Muscle of arm (tissue), 12 donors: ENCODE measurements around the gene KLHL21. TPM values are rescaled to one million over a fixed set of nuclear protein-coding genes. Genes with fewer than 3 reads are reported as not detected.
"Not testable (repeated sequence)": the region's sequence is repeated elsewhere in the genome, so short reads cannot be mapped to it uniquely, and the experiment has no call there.

Experiments
- DNase-seq: peaks from one replicate; pipeline ENCODE4 v3.0.0-alpha.2; 2013
- polyA plus RNA-seq, 12 donors: library from polyadenylated mRNA; unstranded; fragments of 120-200 nt; gene quantifications; one replicate each; pipeline ENCODE4 v1.2.1, GENCODE V29; 2013; ENCODE audit not compliant: insufficient read length in 12 of 12

The KLHL21 gene
- polyA plus RNA-seq, 12 donors, result 15.8 to 55.5 (median 32.1) TPM; not detected in 1

DNA sequence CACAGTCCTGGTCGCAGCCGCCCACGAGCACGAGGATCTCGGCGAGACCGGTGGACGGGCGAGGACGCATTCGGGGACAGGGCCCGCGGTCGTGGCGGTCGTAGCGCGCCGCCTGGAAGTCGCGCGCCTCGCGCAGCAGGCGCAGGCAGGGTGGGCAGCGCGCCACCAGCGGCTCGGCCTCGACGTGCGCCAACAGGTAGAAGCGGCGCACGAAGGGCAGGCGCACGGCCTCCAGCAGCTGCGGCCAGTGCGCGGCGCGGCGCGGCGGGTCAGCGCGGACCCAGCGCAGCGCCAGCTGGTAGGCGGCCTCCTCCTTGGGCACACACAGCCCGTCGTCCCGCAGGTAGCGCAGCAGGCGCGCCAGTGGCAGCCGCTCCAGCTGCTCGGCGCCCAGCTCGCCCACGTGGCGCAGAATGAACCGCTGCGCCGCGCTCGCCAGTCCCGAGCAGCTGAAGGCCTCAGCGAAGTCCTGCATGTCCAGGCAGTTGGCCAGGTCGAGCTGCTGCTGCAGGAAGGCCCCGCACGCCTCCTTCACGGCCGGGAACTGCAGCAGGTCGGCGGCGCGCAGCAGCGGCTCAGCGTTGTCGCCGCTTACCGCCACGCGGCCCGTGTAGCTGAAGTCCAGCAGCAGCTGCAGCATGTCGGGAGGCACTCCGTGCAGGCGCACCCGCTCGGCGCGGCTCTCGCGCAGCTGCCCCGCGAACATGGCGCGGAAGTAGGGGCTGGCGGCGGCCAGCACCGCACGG lies 573 bp downstream of the KLHL21 start:
- no peak for DNase-seq

- no peak for DNase-seq
These were observed 1.4 kb downstream of the KLHL21 start for GRCh38 chr1:6601049-6601922.

DNA sequence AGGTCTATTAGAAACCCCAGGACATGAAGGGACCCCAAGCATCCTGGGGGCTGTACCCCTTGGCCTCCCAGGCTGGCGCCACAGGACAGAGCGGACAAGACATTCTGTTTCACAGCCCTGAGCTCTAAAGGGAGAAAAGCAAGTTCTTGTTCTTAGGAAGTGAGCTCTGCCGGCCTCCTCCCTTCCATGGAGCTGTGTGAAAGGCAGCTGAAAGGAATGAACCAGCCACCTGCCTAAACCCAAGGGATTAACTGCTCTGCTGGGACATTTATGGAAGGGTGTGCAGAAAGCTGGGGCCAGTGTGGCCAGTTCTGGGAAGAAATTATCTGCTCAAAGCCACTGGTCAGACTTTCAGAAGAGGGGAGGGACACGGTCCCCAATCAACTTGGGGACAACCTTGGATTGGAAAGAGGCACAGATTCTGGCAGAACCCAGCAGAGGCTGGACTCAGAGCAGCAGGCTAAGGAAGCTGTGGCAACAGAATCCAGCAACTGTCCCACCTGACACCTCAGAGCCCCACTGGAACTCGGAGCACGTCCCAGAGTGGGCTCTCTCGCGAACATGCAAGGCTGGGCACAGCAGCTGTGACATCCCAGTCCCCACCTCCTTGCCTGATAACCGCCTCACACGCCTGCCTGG lies 2.1 kb downstream of the KLHL21 start:
- no peak for DNase-seq

DNA sequence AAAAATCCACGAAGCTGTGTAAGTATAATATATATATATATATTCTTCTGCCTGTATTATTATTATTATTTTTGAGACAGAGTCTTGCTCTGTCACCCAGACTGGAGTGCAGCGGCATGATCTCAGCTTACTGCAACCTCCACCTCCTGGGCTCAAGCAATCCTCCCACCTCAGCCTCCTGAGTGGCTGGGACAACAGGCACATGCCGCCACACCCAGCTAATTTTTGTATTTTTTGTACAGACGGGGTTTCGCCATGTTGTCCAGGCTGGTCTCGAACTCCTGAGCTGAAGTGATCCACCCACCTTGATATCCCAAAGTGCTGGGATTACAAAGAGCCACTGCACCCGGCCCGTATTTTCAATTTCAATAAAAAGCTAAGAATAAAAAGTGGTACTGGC lies 2.7 kb downstream of the KLHL21 start:
- not testable (repeated sequence) for DNase-seq

- DNase-seq, result no peak
These were observed 3.3 kb downstream of the KLHL21 start for GRCh38 chr1:6599141-6599975.

DNA sequence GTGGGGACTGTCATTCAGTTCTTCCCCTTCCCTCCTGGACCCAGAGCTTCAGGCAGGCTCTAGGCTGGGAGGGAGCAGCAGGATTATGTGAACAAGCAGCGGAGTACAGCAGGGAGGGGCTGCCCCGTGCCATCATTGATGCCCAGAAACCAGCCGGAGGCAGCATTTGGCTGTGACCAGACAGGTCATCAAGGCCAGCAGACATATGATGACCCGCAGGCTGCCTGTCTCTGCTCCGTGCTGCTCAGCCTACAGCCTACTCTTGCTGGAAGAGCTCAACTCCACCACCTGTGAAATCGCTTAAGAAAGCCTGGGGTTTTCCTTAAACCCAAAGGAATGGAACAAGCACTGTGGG lies 4.9 kb downstream of the KLHL21 start:
- DNase-seq, result no peak

GRCh38 chr1:6596886-6597776 lies 5.5 kb downstream of the KLHL21 start:
- no peak for DNase-seq

- no peak for DNase-seq
These were observed 6.3 kb downstream of the KLHL21 start for GRCh38 chr1:6596351-6596750.

GRCh38 chr1:6594977-6595740 lies 7.5 kb downstream of the KLHL21 start:
- no peak for DNase-seq

- DNase-seq, result no peak
These were observed 8.9 kb downstream of the KLHL21 start for GRCh38 chr1:6593810-6594209.

DNA sequence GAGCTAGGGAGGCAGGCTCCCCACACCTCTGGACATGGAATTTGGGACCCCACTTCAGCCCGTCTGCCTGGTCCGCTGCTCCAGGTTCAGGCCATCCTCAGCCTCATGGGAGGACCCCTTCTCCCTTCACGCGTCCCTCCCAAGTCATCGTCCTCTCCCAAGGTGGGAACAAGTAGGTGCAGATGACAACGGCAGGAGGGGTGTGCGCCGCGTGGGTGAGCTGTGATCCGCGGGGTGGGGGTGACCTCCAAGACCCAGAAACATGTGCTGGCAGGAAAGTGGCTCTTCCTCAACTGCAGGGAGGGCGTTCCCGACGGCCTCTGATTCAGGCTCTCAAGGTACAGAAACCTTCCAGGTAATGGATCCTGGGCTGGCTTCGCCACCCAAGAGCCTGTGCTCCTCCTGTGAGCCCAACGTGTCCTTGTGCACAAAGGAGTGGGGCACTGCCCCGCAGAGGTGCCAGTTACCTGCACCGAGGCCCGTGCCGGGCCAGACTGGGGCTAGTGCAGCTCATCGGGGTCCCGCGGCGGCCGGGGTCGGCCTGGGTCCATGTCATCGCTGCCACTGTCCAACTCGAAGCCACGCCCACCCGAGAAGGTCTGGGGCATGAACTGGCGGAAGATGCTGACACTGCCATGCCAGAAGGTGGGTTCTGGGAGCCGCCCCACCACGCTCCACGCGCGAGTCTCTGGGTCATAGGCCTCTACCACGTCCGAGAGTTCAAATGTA lies 9.6 kb downstream of the KLHL21 start:
- DNase-seq, result no peak

DNA sequence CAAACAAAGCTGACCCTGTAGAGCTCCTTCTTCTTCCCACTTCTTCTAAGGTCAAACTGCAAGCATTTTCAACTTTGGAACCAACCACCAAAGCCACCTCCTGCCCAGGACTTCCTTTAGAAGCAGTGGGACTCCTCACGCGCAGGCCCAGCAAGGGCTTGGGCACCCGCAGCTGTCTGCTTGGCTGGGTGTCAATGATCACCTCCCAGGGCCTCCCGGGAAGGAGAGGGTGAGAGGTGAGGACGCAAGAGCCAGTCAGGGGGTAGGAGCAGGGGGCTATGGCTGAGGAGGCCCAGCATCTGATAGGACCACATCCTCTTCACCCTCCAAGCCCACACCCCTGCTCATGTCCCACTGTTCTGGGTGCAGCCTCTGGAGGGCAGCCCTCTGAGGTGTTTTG lies 10.2 kb downstream of the KLHL21 start:
- no peak for DNase-seq

- DNase-seq, result no peak
These were observed 11.0 kb downstream of the KLHL21 start for GRCh38 chr1:6591644-6592043.

- no peak for DNase-seq
These were observed 11.4 kb downstream of the KLHL21 start for GRCh38 chr1:6591222-6591621.

DNA sequence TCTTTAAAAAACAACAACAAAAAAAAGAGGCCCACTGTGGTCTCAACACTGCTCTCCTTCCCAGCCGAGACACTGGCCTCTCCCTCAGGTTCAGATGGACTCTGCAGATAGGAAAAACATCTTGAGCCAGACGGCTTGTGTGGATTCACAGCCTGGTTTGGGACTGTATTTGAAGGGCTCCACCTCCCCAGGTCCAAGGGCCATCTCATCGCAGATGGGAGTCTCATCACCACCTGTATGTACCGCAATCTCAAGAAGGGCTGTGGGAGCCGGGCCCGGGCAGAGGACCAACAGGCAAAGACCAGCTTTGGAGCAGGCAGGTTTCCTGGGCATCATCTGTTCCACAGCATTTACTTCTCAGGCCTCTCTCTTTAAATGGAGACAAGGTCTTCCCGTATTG lies 12.6 kb downstream of the KLHL21 start:
- no peak for DNase-seq

- no peak for DNase-seq
These were observed 13.7 kb downstream of the KLHL21 start for GRCh38 chr1:6588893-6589520.

- no peak for DNase-seq
These were observed 14.4 kb downstream of the KLHL21 start for GRCh38 chr1:6588128-6588892.
